Measurements from ENCODE around the gene LUZP4.

DNA sequence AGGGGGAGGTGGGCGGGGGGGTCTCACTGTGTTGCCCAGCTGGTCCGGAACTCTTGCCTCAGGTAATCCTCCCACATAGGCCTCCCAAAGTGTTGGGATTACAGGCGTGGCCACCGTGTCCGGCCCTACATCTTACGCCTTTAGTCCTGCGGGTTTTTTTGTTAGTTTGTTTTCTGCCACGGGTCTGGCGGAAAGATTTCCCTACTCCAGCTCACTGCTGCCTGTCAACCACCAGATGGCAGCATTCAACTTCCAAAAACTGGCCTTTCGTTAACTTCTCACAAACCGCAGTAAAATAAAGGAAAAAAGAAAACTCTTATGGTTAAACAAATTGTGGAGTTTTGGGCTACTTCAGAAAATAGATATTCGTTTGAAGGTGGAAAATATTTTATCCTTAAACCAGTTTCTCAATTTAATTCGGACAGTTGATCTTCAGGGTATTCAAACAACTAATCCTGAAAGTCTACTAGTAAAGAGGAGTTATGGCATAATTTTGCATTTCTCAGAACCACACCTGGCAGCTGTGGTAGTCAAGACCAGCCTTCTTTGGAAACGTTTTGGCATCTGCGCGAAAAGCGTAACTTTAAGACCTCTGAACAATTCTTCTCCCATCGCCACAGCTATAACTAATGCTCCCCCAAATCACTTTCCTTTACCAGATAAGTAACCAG is 41.1 kb downstream of the LUZP4 start:
- TF ChIP-seq CHD1 (IDR thresholded peaks at IDR 0.05; ENCODE audit: low read depth, low read length) (no peak), EP300 (IDR thresholded peaks at IDR 0.05; ENCODE audit: borderline replicate concordance in 1 of 2, low read depth in 2 of 2, low read length in 2 of 2) (no peak), BRCA1 (IDR thresholded peaks at IDR 0.05; ENCODE audit: low read depth, low read length) (no peak), POLR2AphosphoS5 (IDR thresholded peaks at IDR 0.05; ENCODE audit: low read depth, low read length) (no peak), ZNF274 (IDR thresholded peaks at IDR 0.05; ENCODE audit: borderline replicate concordance, extremely low read depth, low read length) (no peak), CBX8 (IDR thresholded peaks at IDR 0.05; ENCODE audit: borderline replicate concordance, low read depth, low read length) (no peak), TEAD4 (IDR thresholded peaks at IDR 0.05; ENCODE audit: low read depth, low read length) (no peak), EZH2 (IDR thresholded peaks at IDR 0.05; ENCODE audit: low read depth, low read length, severe bottlenecking) (no peak)
- TF ChIP-seq, protein P1, sequence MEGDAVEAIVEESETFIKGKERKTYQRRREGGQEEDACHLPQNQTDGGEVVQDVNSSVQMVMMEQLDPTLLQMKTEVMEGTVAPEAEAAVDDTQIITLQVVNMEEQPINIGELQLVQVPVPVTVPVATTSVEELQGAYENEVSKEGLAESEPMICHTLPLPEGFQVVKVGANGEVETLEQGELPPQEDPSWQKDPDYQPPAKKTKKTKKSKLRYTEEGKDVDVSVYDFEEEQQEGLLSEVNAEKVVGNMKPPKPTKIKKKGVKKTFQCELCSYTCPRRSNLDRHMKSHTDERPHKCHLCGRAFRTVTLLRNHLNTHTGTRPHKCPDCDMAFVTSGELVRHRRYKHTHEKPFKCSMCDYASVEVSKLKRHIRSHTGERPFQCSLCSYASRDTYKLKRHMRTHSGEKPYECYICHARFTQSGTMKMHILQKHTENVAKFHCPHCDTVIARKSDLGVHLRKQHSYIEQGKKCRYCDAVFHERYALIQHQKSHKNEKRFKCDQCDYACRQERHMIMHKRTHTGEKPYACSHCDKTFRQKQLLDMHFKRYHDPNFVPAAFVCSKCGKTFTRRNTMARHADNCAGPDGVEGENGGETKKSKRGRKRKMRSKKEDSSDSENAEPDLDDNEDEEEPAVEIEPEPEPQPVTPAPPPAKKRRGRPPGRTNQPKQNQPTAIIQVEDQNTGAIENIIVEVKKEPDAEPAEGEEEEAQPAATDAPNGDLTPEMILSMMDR (IDR thresholded peaks at IDR 0.05; ENCODE audit: control extremely low read depth in 1 of 3, insufficient read depth in 1 of 3, low read depth in 1 of 3, low read length in 3 of 3), result peak; percentile 41 to 56 (median 56)
- TF ChIP-seq, protein P2, sequence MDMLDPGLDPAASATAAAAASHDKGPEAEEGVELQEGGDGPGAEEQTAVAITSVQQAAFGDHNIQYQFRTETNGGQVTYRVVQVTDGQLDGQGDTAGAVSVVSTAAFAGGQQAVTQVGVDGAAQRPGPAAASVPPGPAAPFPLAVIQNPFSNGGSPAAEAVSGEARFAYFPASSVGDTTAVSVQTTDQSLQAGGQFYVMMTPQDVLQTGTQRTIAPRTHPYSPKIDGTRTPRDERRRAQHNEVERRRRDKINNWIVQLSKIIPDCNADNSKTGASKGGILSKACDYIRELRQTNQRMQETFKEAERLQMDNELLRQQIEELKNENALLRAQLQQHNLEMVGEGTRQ (IDR thresholded peaks at IDR 0.05; ENCODE audit: low read length), result no peak
